Esophagus muscularis mucosa (tissue), 4 donors: Measurements from ENCODE around the gene RNU7-1. TPM values are rescaled to one million over a fixed set of nuclear protein-coding genes. Genes with fewer than 3 reads are reported as not detected.

Experiments
- DNase-seq: peaks from one replicate; pipeline ENCODE4 v3.0.0-alpha.2; 2017; ENCODE audit errors: extremely low spot score
- H3K27ac ChIP-seq, 4 donors: fragments of 200-600 bp; sonication (generic); replicated peaks in 1 of 4; 1 replicate in 3 of 4; 2 replicates in 1 of 4; pipeline ENCODE4 v1.5.1; 2016 to 2019; ENCODE audit warnings: mild to moderate bottlenecking in 1 of 4
- H3K27me3 ChIP-seq, 4 donors: fragments of 200-600 bp; sonication (generic); one replicate each; pipeline versions ENCODE4 v1.5.1 to v1.6.0; 2016 to 2019
- H3K36me3 ChIP-seq, 4 donors: fragments of 200-600 bp; sonication (generic); one replicate each; pipeline ENCODE4 v1.5.1; 2016 to 2019
- H3K4me1 ChIP-seq, 4 donors: fragments of 200-600 bp; sonication (generic); one replicate each; pipeline ENCODE4 v1.5.1; 2016 to 2019
- H3K4me3 ChIP-seq, 4 donors: fragments of 200-600 bp; sonication (generic); 1 replicate in 2 of 4; 2 replicates in 2 of 4; pipeline ENCODE4 v1.5.1; 2016 to 2019; ENCODE audit warnings: mild to moderate bottlenecking in 4 of 4, moderate library complexity in 1 of 4
- H3K9me3 ChIP-seq, 4 donors: fragments of 200-600 bp; sonication (generic); 1 replicate in 3 of 4; 2 replicates in 1 of 4; pipeline ENCODE4 v1.5.1; 2016 to 2019
- CTCF ChIP-seq, 3 experiments: fragments of 200-600 bp in 2 of 3; fragments of 450-650 bp in 1 of 3; sonication (generic) in 2 of 3; IDR thresholded peaks; one replicate each; pipeline ENCODE4 v1.5.1; 2017 to 2019; ENCODE audit warnings: antibody characterized with exemption in 3 of 3, mild to moderate bottlenecking in 2 of 3, moderate library complexity in 1 of 3
- EP300 ChIP-seq: sonication (generic); formaldehyde crosslinking; IDR thresholded peaks from one replicate; pipeline ENCODE4 v1.6.1; 2017; ENCODE audit warnings: antibody characterized with exemption
- POLR2A ChIP-seq: fragments of 450-650 bp; IDR thresholded peaks from one replicate; pipeline ENCODE4 v1.6.1; 2017; ENCODE audit warnings: antibody characterized with exemption, moderate library complexity, mild to moderate bottlenecking, low read depth
- POLR2AphosphoS5 ChIP-seq, 2 donors: sonication (generic); formaldehyde crosslinking; IDR thresholded peaks; one replicate each; pipeline ENCODE4 v1.6.1; 2017; ENCODE audit warnings: antibody characterized with exemption in 2 of 2
- WGBS: methylation state at CpG from one replicate; pipeline ENCODE4 v1.1.5; 2018; 5-methylcytosine and 5-hydroxymethylcytosine counted together
- intact Hi-C: fragments of 100-400 bp; cut with DNase I; formaldehyde crosslinking; loops from one replicate; pipeline ENCODE4 v1.15.1; 2023
- total RNA-seq, 4 donors: library from RNA; depleted of rRNA; stranded (reverse); fragments of >200 nt; gene quantifications; one replicate each; pipeline versions ENCODE4 v1.1.0 to v1.2.1, GENCODE V29; 2016

The RNU7-1 gene
- total RNA-seq, 4 donors from 2014 or later = not detected

GRCh38 chr12:6925239-6925539, 18.4 kb upstream of the RNU7-1 start:
- Histone ChIP-seq H3K27ac (peak overlapping the region; percentile 95 to 99 (median 98)), H3K4me1 (peaks cover 45 to 53% (median 52%) of the 10 kb centered on the region in 4 donors), H3K9me3 (no peaks in the 10 kb centered on the region), H3K4me3 (peak overlapping the region; percentile 38 to 99 (median 92)), H3K27me3 (no peaks in the 10 kb centered on the region), H3K36me3 (peaks cover 0 to 28% (median 9%) of the 10 kb centered on the region in 4 donors)
- WGBS = 8% methylated on average over 1 of the region's 1 CpG
- TF ChIP-seq POLR2A (no peak), CTCF (IDR thresholded peaks at IDR 0.05) (no peak), POLR2AphosphoS5 (IDR thresholded peaks at IDR 0.05) (no peak), EP300 (no peak)
- no peak for DNase-seq
- intact Hi-C loops = no loop called here

DNA sequence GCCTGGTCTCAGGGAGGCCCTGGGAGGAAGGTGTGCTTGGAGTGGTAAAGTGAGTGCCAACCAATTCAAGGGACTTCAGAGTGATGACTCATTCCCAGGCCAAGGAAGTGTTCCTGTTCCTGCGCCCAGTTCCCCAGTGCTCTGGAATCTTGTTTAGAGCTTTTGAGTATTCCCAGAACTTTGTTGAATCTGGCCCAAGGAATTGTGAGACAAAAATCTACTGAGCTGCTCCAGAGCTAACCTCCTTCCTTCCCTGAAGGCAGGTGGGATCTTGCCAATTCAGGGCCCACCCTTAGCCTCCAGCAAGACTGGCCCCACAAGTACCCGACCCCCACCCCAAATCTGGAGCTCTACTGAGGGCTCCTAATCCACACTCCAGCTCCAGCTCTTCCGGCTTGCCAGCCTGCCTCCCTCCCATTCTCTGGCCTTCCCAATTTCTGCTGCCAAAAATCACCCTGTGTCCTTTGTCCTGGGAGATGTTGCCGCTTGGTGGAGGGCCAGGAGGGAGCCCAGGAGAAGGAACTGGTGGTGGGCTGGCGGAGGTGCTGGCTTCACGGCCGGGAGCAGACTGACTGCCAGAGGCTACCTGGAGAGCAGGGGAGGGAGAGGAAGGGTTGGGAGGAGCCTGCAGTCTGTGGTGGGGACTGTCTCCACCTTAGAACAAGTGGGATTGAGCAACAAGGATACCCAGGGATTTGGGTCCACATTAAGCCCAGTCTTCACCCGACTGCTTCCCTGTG, 17.9 kb upstream of the RNU7-1 start:
- Histone ChIP-seq H3K27ac (peak overlapping the region; percentile 95 to 99 (median 98)), H3K9me3 (no peaks in the 10 kb centered on the region), H3K36me3 (peaks cover 0 to 23% (median 9%) of the 10 kb centered on the region in 4 donors), H3K27me3 (no peaks in the 10 kb centered on the region), H3K4me1 (peaks cover 50 to 58% (median 57%) of the 10 kb centered on the region in 4 donors), H3K4me3 (peak overlapping the region; percentile 85 to 99 (median 92))
- WGBS = 5% methylated on average over 8 of the region's 8 CpGs
- DNase-seq = no peak
- peak; percentile 65 to 80 for TF ChIP-seq POLR2AphosphoS5 (IDR thresholded peaks at IDR 0.05)
- TF ChIP-seq POLR2A = no peak
- intact Hi-C loops = no loop called here

DNA sequence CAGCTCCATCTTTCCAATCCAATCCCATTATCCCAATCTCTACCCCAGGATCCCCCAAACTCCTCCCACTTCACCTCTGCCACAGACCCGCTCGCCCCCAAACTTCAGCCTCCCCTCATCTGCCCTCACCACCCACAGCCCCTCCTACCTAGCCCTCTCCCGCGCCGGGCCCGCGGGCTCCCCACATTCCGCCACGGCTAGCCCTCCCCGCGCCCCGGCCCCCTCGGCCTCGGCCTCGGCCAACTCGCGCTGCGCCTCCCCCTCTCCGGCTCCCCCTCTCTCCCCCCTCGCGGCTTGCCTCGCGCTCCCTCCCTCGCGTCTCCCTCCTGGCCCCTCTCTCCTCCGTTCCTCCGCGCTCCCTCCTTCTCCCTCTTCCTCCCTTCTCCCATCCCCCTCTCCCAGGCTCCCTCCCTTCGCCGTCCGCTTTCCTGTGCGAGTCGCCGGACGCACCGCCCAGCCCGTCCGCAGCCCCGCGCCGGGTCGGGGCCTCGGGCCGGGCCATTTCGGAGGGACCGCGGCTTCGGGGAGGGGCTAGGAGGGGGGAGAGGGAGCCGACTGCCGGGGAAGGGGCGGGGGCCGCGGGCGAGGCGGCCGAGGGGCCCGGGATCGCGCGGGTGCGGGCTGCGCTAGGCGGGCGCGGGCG, 16.1 kb upstream of the RNU7-1 start, which contains the start of gene ATN1:
TSS of gene ATN1 (plus strand) at position 581 of the 643 bp plus-strand sequence. CDS start 6,043 bp downstream, outside the sequence.
- no peak for TF ChIP-seq POLR2A
- peak; percentile 82 to 88 for TF ChIP-seq POLR2AphosphoS5 (IDR thresholded peaks at IDR 0.05)
- H3K27me3 ChIP-seq = no peaks in the 10 kb centered on the region
- H3K9me3 ChIP-seq = no peaks in the 10 kb centered on the region
- DNase-seq = peak; percentile 96
- intact Hi-C loops = no loop called here
- H3K27ac ChIP-seq = peak within 1 kb of the TSS; percentile 95 to 99 (median 98)
- WGBS = 1% methylated on average over 47 of the region's 66 CpGs
- H3K36me3 ChIP-seq = peaks cover 0 to 5% (median 3%) of the 10 kb centered on the region in 4 donors
- peaks cover 66 to 76% (median 75%) of the 10 kb centered on the region in 4 donors for H3K4me1 ChIP-seq
- peak within 1 kb of the TSS; percentile 85 to 99 (median 92) for H3K4me3 ChIP-seq

DNA sequence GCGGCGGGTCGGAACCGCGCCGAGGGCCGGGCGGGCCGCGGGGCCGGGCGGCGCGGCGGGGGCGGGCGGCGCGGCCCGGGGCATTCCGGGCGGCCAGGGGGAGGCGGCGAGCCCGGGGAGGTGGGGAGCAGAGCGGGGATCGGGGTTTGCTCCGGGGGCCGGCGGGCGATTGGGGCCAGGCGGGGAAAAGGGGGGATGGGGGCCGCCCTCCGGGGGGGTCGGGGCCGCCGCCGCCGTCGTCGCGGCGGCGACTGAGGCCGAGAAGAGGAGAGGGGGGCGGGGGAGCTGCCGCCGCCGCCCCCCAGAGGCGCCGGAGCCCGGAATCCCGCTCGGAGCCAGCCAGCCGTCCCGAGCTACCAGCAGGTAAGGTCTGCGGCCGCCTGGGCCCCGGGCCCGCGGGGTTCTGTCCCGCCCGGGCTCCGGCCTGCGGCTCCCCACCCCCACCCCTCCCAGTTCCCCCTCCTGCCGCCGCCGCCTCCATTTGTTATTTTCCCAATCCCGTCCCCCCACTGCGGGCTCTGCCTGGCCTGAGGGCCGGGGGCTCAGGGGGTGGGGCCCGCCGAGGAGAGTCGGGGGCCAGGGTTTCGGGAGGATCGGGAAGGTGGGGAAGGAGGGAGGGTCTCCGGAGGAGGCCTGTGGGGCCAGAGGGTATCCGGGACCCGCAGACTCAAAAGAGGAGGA, 15.5 kb upstream of the RNU7-1 start:
- H3K4me1 ChIP-seq = peaks cover 72 to 83% (median 82%) of the 10 kb centered on the region in 4 donors
- no peak for DNase-seq
- intact Hi-C loops = no loop called here

More for the DNA sequence above, 15.5 kb upstream of the RNU7-1 start:
- TF ChIP-seq POLR2A (no peak), CTCF (IDR thresholded peaks at IDR 0.05) (no peak), EP300 (no peak), POLR2AphosphoS5 (IDR thresholded peaks at IDR 0.05) (no peak)
- Histone ChIP-seq H3K27ac (peak overlapping the region; percentile 95 to 99 (median 98)), H3K27me3 (no peaks in the 10 kb centered on the region), H3K36me3 (peaks cover 0 to 3% (median under 1%) of the 10 kb centered on the region in 4 donors), H3K4me3 (peak overlapping the region; percentile 85 to 99 (median 92)), H3K9me3 (no peaks in the 10 kb centered on the region)
- WGBS = 2% methylated on average over 9 of the region's 79 CpGs
